PC-3 (cell line): Measurements from ENCODE around the gene SEL1L2. TPM values are rescaled to one million over a fixed set of nuclear protein-coding genes. Genes with fewer than 3 reads are reported as not detected.

ENCODE experiments used
- ATAC-seq: fragments of 200-7000 bp; cut with Tn5 transposase; 2 replicates; pipeline ENCODE4 v1.9.1; 2020; ENCODE audit warnings: mild to moderate bottlenecking, moderate library complexity
- BruUV-seq: library from RNA; stranded (reverse); fragments of 400-500 nt; replicated peaks from 2 replicates; lab custom pipeline; 2021; lab: Mats Ljungman, UMichigan
- CTCF ChIA-PET: fragments of 300-600 bp; sonication (Branson Sonifier 250); formaldehyde crosslinking; loops from one replicate; lab custom pipeline; 2022; ENCODE audit warnings: antibody characterized with exemption; lab: Charles Lee
- POLR2A ChIA-PET: fragments of 300-600 bp; sonication (Branson Sonifier 250); formaldehyde crosslinking; loops from one replicate; lab custom pipeline; 2022; ENCODE audit warnings: antibody characterized with exemption; ENCODE audit not compliant: unreplicated experiment; lab: Charles Lee
- DNase-seq: peaks from one replicate; pipeline ENCODE4 v3.0.0-alpha.2; 2015
- H2AFZ ChIP-seq: fragments of 300-600 bp; sonication (generic); 2 replicates; pipeline ENCODE4 v1.6.0; 2016; ENCODE audit warnings: antibody characterized with exemption, low read length
- H3F3A ChIP-seq: fragments of 300-600 bp; sonication (generic); one replicate; pipeline ENCODE4 v1.6.0; 2017; ENCODE audit warnings: antibody characterized with exemption, low read length, control low read depth, mild to moderate bottlenecking; ENCODE audit not compliant: unreplicated experiment
- H3K27ac ChIP-seq: fragments of 300-600 bp; sonication (generic); 2 replicates; pipeline ENCODE4 v1.5.1; 2016; ENCODE audit warnings: mild to moderate bottlenecking, low read length
- H3K27me3 ChIP-seq: fragments of 300-600 bp; sonication (generic); 2 replicates; pipeline ENCODE4 v1.6.1; 2016; ENCODE audit warnings: low read length, mixed read lengths
- H3K36me3 ChIP-seq: fragments of 300-600 bp; sonication (generic); 2 replicates; pipeline ENCODE4 v1.6.1; 2016; ENCODE audit warnings: low read depth, mixed run types, low read length, mixed read lengths
- H3K4me1 ChIP-seq: fragments of 300-600 bp; sonication (generic); 2 replicates; pipeline ENCODE4 v1.5.1; 2016; ENCODE audit warnings: low read length; ENCODE audit not compliant: insufficient read depth
- H3K4me2 ChIP-seq: fragments of 300-600 bp; sonication (generic); 2 replicates; pipeline ENCODE4 v1.6.0; 2016; ENCODE audit warnings: low read length
- H3K4me3 ChIP-seq: fragments of 300-600 bp; sonication (generic); 2 replicates; pipeline ENCODE4 v1.5.1; 2016; ENCODE audit warnings: mild to moderate bottlenecking, low read length, mixed read lengths
- H3K79me2 ChIP-seq: fragments of 300-600 bp; sonication (generic); 2 replicates; pipeline ENCODE4 v1.6.1; 2017; ENCODE audit warnings: low read length, mixed read lengths
- H3K9ac ChIP-seq: fragments of 300-600 bp; sonication (generic); 2 replicates; pipeline ENCODE4 v1.6.0; 2016; ENCODE audit warnings: mild to moderate bottlenecking, low read length
- H3K9me2 ChIP-seq: fragments of 300-600 bp; sonication (generic); replicated peaks from 2 replicates; pipeline ENCODE4 v1.6.1; 2016; ENCODE audit warnings: mixed run types, low read length, mixed read lengths
- H3K9me3 ChIP-seq: fragments of 300-600 bp; sonication (generic); 2 replicates; pipeline ENCODE4 v1.6.1; 2016; ENCODE audit warnings: low read length, mixed read lengths
- H4K20me1 ChIP-seq: fragments of 300-600 bp; sonication (generic); 2 replicates; pipeline ENCODE4 v1.6.1; 2016; ENCODE audit warnings: low read length, mixed read lengths
- EZH2 ChIP-seq: fragments of 300-600 bp; sonication (generic); IDR thresholded peaks from one replicate; pipeline ENCODE4 v1.6.1; 2017; ENCODE audit warnings: antibody characterized with exemption, mild to moderate bottlenecking, low read length; ENCODE audit not compliant: unreplicated experiment
- EZH2phosphoT487 ChIP-seq: fragments of 300-600 bp; sonication (generic); IDR thresholded peaks from 2 replicates; pipeline ENCODE4 v1.6.1; 2018; ENCODE audit warnings: mild to moderate bottlenecking, antibody characterized with exemption, low read length, borderline replicate concordance
- intact Hi-C: fragments of 100-400 bp; cut with micrococcal nuclease; formaldehyde crosslinking; loops from 2 replicates; pipeline ENCODE4 v1.9.0; 2023
- total RNA-seq: library from RNA; depleted of rRNA; stranded (reverse); fragments of >200 nt; gene quantifications from 2 replicates; pipeline ENCODE4 v1.2.3, GENCODE V29; 2014
- TF ChIP-seq, protein P1 (sequence below): fragments of 300-600 bp; sonication (generic); conservative IDR thresholded peaks from 2 replicates; pipeline ENCODE4 v1.5.1; 2017; ENCODE audit warnings: antibody characterized with exemption, low read depth, mild to moderate bottlenecking, low read length

Gene SEL1L2
- total RNA-seq, 1 experiment from 2014 or later = not detected

DNA sequence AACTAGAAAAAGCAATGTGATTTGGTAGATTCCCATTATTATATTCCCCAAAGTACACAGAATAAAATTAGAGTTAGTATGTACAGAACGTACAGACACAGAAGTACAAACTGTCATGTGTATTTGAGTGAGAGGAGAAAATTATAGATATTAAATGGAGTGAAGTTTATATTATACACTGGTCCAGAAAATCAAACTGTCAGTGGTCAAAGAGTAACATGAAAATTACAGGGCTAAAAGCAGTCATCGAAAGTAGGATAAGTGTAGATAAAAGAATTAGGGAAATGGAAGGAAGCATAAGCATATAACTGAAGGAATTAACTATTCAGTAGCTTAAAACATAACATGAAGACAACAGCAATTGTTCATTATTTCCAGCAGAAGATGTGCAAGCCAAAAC is 30.3 kb downstream of the SEL1L2 start:
- H4K20me1 ChIP-seq = no peaks in the 10 kb centered on the region
- no peaks in the 10 kb centered on the region for H3K79me2 ChIP-seq
- H3K9ac ChIP-seq = no peak overlapping the region
- H3K4me1 ChIP-seq = no peaks in the 10 kb centered on the region
- H2AFZ ChIP-seq = no peak overlapping the region
- ATAC-seq (no peak; the same call in 1 of the 2 replicates), DNase-seq (no peak)
- intact Hi-C loops = loop anchor here (10.0 kb wide), 1 partner anchor 135 kb away; no protein-coding TSS in a partner anchor
- BruUV-seq = no TSS peak
- no peak overlapping the region for H3K4me3 ChIP-seq
- no peaks in the 10 kb centered on the region for H3K9me2 ChIP-seq
- TF ChIP-seq, protein P1, sequence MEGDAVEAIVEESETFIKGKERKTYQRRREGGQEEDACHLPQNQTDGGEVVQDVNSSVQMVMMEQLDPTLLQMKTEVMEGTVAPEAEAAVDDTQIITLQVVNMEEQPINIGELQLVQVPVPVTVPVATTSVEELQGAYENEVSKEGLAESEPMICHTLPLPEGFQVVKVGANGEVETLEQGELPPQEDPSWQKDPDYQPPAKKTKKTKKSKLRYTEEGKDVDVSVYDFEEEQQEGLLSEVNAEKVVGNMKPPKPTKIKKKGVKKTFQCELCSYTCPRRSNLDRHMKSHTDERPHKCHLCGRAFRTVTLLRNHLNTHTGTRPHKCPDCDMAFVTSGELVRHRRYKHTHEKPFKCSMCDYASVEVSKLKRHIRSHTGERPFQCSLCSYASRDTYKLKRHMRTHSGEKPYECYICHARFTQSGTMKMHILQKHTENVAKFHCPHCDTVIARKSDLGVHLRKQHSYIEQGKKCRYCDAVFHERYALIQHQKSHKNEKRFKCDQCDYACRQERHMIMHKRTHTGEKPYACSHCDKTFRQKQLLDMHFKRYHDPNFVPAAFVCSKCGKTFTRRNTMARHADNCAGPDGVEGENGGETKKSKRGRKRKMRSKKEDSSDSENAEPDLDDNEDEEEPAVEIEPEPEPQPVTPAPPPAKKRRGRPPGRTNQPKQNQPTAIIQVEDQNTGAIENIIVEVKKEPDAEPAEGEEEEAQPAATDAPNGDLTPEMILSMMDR = no peak
- TF ChIP-seq EZH2 (no peak), EZH2phosphoT487 (no peak)
- no peak overlapping the region for H3K4me2 ChIP-seq
- no peak overlapping the region for H3K27ac ChIP-seq
- H3K9me3 ChIP-seq = no peaks in the 10 kb centered on the region
- POLR2A ChIA-PET = no interaction called here
- CTCF ChIA-PET = no interaction called here
- H3K36me3 ChIP-seq = no peaks in the 10 kb centered on the region
- H3K27me3 ChIP-seq = no peaks in the 10 kb centered on the region
- no peaks in the 10 kb centered on the region for H3F3A ChIP-seq

DNA sequence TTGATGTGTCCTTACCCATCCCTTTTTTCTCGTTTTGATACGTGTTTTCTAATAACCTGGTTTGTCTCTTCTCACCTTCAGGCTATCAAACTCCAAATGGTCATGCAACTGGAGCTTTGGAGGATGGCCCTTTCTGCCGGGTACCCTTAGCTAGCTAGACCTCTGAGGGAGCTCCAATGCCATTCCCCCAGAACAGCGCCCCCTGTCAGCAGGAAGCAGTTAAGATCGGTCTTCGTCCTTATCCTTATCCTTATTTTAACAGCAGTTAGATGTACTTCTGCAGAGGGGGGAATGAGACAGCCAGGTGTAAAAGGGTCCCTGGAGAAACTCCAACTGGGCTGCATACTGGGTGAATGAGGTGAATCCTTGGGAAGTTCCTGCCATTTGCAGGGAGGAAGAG is 37.2 kb downstream of the SEL1L2 start:
- ChIA-PET POLR2A (no interaction called here), CTCF (no interaction called here)
- Histone ChIP-seq H3K27ac (no peak overlapping the region), H3K36me3 (no peaks in the 10 kb centered on the region), H2AFZ (no peak overlapping the region), H4K20me1 (no peaks in the 10 kb centered on the region), H3K4me1 (no peaks in the 10 kb centered on the region), H3K27me3 (no peaks in the 10 kb centered on the region), H3K4me3 (no peak overlapping the region), H3K79me2 (no peaks in the 10 kb centered on the region), H3F3A (no peaks in the 10 kb centered on the region), H3K9me2 (no peaks in the 10 kb centered on the region), H3K4me2 (no peak overlapping the region), H3K9me3 (no peaks in the 10 kb centered on the region), H3K9ac (no peak overlapping the region)
- ATAC-seq (no peak), DNase-seq (no peak)
- TF ChIP-seq EZH2phosphoT487 (no peak), EZH2 (no peak)
- TF ChIP-seq, protein P1 = peak; percentile 49
- no TSS peak for BruUV-seq
- intact Hi-C loops = loop anchor here (5.0 kb wide), 1 partner anchor 56 kb away; no protein-coding TSS in a partner anchor

DNA sequence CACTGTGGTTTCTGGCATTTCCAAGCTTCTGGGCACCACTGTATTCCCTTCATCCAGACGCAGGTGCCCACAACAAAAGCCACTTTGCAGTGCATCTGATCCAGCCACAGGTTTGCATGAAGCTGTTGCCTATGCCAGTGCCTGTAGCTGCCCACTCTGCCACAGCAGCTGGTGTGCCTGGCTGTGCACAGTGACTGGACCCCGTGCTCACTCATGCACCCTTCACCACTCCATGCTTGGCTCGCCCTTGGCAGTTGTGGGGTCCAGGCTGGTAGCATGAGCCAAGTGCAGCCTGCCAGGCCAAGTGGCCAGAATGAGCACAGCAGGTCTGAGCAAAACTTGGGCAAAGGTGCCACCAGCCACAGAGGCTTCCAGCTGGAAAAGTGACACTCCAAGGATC is 42.7 kb downstream of the SEL1L2 start:
- Histone ChIP-seq H3K4me3 (no peak overlapping the region), H3K79me2 (no peaks in the 10 kb centered on the region), H3K4me2 (no peak overlapping the region), H3F3A (no peaks in the 10 kb centered on the region), H3K4me1 (no peaks in the 10 kb centered on the region), H4K20me1 (no peaks in the 10 kb centered on the region), H3K9me2 (no peaks in the 10 kb centered on the region), H3K9ac (no peak overlapping the region), H2AFZ (no peak overlapping the region), H3K9me3 (no peaks in the 10 kb centered on the region), H3K27ac (no peak overlapping the region), H3K27me3 (no peaks in the 10 kb centered on the region), H3K36me3 (no peaks in the 10 kb centered on the region)
- TF ChIP-seq, protein P1 = no peak
- no peak for TF ChIP-seq EZH2
- no peak for TF ChIP-seq EZH2phosphoT487
- POLR2A ChIA-PET = no interaction called here
- ATAC-seq (no peak), DNase-seq (no peak)
- intact Hi-C loops = no loop called here
- CTCF ChIA-PET = no interaction called here
- no TSS peak for BruUV-seq
